ENCODE measurements around the gene CENPQ.

The CENPQ gene

DNA sequence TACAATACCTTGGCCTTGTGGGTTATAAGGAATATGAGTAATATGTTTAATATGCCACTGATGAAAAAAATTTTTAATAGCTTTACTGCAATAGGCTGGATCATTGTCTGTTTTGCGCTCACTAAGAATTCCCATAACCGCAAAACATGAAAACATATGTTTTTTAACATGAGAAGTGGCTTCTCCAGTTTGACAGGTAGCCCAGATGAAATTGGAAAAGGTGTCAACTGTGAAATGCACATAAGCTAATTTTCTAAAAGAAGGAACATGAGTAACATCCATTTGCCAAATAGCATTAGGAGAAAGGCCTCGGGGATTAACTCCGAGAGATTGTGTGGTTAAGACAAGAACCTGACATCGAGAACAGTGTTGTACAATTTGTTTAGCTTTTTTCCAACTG is 41.5 kb downstream of the CENPQ start:
- DNase-seq (ENCODE audit: low read depth in 2 of 2) = no peak

DNA sequence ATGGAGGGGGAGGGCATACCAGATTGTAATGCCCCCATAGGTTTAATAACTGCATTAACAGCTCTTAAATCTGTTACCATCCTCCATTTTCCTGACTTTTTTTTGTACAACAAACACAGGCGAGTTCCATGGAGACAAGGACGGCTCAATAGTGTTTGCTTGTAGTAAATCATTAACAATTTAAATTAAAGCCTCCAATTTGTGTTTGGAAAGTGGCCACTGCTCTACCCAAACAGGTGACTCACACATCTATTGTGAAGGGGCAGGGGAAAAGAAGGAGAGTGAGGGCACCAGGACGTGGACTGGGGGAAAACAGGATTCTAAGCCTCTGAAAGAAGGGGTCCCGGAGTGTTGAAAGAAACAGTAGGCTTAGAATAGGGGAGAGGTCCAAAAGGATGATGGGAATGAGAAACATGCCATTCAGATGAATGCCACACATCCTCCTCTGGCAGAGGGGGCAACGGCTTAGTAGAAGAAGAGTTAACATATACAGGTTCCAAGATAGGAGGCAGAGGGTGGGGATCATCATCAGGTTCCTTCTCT is 43.5 kb downstream of the CENPQ start:
- no peak for DNase-seq (ENCODE audit: low read depth in 2 of 2)

DNA sequence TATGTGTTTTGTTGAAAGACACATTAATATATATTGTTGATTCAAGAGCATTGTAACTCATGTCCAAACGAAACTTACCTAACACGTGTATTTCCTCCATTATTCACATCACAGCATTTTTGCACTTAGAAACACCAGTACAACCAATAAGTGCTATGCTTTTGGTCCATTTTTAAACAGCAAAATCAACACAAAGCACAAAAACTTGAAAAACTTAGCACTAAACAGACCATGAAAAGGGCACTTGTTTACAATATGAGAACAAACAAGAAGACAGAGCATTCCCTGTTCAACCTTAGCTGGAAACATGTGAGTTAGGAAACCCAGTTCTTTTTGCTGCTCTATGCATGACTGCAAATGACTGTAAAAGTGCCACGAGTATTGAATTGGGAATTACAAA is 46.2 kb downstream of the CENPQ start:
- no peak for DNase-seq (ENCODE audit: low read depth in 2 of 2)

DNA sequence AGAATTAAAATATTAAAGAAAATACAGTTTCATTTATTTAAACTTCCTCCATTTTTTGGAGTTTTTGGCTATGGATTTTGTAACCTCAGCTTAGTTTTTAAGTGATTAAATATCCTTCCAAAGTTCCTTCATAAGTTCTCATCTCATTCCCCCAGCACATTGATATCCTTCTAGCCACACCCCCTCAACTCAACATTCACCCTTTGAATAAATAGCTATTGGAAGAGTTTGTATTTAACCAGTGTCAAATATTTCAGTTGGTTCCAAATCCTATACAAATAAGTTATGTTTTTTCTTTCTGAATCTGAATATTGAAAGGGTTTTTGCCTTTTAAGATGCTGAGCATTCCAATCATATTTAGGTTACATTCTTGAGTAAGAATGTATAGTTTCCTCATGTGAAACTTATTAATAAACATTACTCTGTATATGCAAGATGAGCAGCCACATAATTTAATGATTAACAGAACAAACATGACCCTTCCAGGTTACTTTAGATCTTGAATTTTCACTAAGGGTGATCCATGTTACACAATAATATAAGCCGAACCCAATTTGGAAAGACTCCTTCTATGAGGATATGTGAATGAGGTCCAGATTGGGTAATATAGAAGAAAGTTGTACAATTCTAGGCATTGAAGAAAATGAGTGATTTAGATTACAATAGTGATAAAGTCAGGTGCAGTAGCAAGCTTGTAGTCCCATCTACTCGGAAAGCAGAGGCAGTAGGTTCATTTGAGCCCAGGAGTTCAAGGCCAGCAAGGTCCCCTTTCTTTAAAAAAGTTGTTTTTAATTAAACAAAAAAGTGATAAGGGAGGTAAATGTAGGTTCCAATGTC is 50.2 kb downstream of the CENPQ start:
- DNase-seq (ENCODE audit: low read depth in 2 of 2) = no peak

DNA sequence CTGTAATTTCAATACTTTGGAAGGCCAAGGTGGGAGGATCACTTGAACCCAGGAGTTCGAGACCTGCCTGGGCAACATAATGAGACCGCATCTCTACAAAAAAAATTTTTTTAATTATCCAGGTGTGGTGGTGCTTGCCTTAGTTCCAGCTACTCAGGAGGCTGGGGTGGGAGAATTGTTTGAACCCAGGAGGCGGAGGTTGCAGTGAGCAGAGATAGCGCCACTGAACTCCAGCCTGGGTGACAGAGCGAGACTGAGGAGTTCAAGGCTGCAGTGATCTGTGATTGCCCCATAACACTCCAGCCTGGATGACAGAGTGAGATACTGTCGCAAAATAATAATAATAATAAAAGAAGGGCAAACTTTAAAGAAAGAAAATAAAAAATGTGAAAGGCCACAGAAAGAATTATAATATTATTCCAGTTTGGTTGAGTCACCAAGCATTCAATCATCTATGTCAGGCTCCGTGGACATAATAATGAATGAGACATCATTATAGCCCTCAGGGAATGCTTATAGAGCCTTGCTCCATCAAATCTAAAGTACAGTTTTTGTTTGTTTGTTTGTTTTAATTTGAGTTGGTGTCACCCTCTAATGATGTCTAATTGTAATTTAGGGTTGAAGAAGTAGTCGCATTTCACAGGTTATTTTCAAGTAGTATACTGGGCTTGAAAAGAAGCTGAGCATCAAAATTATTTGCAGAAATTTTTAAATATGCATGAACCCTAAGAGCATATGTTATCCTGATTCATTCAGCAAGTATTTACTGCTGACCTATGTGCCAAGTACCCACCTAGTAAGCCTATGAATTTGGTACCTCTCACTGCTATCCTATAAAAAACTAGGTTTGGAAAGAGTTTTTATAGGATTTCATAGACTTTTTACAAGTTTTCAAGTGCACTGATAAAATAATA is 51.7 kb downstream of the CENPQ start:
- no peak for DNase-seq (ENCODE audit: low read depth in 2 of 2)

DNA sequence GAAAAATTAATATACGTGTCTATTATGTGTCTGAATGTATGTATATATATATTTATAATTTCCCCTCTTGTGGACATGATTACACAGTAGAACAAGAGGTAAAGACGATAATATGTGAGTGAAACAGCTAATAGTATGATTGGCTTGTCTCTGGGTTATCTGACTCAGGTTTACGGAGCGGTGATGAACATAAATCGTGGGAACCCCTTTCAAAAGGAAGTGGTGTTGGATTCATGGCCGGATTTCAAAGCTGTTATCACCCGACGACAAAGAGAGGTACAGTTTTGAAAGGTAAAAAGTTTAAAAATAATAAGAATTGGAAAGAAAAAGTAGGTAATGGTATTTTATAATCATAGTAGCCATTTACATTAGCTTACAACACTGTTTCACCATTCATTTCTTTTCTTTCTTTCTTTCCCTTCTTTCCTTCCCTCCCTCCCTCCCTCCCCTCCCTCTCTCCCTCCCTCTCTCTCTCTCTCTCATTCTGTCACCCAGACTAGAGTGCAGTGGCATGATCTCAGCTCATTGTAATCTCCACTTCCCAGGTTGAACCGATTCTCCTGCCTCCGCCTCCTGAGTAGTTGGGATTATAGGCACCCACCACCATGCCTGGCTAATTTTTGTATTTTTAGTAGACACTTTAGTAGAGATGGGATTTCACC is 52.4 kb downstream of the CENPQ start:
- no peak for DNase-seq (ENCODE audit: low read depth in 2 of 2)

DNA sequence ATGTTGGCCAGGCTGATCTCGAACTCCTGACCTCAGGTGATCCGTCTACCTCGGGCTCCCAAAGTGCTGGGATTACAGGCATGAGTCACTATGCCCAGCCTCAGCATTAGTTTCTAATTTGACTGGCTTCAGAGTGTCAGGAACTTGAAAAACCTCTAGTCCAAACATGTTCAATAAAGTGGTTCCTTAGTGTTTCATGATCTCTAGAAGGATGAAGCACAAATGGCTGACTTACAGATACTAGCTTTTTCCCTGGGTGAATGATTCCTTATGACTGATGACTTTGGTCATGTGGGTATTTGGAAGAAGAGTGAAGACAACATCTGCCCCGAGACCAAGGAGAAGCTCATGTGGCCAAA is 53.0 kb downstream of the CENPQ start:
- no peak for DNase-seq (ENCODE audit: low read depth in 2 of 2)

DNA sequence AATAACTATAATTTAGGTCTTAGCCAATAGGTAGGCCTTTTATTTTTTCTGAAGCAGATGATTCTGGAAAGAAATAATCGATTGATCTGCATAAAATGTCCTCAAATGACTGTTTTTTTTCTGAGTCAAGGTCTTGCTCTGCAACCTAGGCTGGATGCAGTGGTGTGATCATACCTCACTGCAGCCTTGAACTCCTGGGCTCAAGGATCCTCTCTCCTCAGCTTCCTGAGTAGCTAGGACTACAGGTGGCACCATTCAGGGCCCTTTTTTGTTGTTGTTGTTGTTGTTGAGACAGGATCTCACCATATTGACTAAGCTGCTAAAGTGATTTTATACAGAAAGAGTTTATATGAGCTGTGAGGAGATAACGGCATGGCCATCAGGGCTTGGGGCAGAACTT is 54.7 kb downstream of the CENPQ start:
- no peak for DNase-seq (ENCODE audit: low read depth in 2 of 2)

DNA sequence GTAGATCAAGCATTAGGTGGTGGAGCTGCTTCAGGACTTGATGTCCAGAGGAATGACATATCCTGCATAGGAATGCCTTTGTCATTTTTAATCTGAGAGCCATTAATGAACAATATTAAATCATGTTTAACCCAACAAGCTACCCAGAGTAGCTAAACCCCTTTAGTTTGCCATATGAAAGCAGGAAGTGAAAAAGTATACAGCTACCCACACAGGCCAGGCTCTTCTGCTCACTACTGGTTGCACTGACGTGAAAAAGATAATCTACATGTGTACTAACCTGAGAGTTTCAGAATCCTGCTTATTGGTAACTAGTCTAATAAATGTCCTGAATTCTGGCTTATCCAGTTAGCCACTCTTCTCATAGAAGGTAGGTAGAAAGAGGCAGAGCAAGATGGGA is 56.5 kb downstream of the CENPQ start:
- DNase-seq (ENCODE audit: low read depth in 2 of 2) = no peak

DNA sequence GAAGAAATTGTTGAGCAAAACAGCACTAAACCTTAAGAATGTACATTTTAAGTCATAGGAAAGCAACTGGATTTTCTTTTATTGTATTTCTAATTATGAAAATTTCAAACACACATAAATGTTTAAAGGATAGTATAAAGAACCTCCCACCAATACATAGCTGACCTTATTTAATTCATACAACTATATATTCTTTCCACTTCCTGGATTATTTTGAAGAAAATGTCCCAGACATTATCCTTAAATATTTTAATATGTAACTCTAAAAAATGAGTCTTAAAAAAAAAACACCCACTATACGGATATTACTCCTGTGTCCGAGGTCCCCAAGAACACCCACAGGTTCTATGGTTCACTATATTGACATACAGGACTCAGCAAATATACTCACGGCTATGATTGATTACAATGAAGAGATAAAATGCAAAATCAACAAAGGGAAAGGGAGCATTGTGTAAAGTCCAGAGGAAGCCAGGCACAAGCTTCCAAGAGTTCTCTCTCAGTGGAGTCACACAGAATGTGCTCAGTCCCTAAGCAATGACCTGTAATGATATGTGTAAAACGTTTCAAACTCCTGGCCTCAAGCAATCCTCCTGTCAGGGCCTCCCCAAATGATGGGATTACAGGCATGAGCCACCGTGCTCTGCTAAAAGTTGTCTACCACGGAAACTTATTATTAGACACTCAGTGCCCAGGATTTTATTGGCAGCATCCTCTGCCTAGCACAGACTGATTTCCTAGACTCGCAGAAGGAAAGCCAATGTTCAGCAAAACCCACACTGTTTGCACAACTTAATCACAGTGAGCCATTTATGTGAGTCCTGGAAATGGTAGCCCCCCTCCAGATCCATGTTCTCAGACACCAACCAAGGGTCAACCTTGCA is 59.8 kb downstream of the CENPQ start:
- DNase-seq (ENCODE audit: low read depth in 2 of 2) = no peak

DNA sequence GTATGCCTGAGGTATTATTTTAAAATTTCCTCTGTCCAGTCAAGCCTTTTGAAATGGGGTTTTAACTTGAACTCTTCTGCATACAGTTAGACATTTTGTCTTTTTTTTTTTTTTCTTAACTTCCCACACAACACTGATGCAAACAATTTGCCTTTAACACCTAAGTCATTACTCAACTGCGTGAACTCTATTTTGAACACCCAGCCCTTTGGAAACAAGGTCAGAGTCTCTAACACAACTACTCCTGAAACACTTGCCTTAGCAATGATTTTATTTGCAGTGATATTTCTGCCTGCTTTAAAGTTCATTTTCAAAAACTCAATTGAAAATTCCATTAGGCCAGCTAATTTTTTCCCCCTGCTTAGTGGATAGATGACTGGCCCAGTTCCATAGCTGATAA is 60.7 kb downstream of the CENPQ start:
- DNase-seq (ENCODE audit: low read depth in 2 of 2) = no peak

DNA sequence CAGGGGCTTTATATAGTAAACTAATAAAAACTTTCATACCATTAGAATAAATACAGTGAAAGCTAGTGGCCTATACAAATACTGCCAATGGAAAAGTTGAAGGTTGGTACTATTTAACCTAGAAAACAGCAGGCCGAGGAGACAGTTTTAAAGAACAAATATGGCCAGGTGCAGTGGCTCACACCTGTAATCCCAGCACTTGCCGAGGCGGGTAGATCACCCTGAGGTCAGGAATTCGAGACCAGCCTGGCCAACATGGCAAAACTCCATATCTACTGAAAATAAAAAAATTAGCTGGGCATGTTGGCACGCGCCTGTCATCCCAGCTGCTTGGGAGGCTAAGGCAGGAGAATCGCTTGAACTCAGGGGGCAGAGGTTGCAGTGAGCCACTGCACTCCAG is 61.4 kb downstream of the CENPQ start:
- no peak for DNase-seq (ENCODE audit: low read depth in 2 of 2)

DNA sequence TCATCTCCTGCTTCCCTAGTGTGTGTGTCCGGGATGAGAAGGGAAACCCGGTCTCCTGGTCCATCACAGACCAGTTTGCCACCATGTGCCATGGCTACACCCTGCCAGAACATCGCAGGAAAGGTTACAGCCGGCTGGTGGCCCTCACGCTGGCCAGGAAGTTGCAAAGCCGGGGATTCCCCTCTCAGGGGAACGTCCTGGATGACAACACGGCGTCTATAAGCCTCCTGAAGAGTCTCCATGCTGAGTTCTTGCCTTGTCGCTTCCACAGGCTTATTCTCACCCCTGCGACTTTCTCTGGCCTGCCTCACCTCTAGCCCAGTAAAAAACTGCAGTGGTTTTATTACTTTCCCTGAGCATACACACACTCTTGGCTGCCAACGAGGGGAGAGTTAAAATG is 63.4 kb downstream of the CENPQ start:
- no peak for DNase-seq (ENCODE audit: low read depth in 2 of 2)

DNA sequence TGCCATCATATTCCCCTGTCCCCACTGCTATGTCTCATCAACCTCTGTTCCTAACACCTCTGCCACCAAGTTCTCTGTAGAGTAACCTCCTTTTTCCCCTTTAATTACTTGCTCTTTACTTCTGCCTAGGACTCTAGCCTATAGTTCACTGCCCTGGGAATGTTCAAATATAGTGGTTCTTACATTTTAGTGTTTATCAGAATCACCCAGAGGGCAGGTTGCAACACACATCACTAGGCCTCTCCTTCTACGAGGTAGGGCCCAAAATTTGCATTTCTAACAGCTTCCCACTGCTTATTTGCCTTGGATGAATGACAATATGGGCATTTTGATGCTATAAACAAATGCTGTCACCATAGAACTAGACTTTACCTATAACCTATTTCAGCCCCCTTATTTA is 64.2 kb downstream of the CENPQ start:
- DNase-seq (ENCODE audit: low read depth in 2 of 2) = no peak

DNA sequence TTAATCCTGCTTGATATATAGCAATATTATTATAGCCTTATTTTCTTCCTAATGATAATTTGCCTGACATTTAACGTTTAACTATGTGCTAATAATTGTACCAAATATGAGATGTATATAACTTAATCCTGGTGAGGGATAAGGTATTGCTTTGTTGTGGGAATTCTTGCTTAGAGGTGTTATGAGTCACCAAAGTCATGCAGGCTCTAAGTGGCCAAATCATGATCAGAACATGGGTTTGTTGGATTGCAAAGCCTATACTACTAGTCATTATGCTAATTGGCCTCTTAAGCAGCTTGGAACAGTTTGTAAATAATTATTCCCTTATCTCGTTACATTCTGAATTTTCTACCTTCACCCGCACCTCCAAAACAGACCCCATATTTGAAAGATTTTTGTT is 65.4 kb downstream of the CENPQ start:
- no peak for DNase-seq (ENCODE audit: low read depth in 2 of 2)

DNA sequence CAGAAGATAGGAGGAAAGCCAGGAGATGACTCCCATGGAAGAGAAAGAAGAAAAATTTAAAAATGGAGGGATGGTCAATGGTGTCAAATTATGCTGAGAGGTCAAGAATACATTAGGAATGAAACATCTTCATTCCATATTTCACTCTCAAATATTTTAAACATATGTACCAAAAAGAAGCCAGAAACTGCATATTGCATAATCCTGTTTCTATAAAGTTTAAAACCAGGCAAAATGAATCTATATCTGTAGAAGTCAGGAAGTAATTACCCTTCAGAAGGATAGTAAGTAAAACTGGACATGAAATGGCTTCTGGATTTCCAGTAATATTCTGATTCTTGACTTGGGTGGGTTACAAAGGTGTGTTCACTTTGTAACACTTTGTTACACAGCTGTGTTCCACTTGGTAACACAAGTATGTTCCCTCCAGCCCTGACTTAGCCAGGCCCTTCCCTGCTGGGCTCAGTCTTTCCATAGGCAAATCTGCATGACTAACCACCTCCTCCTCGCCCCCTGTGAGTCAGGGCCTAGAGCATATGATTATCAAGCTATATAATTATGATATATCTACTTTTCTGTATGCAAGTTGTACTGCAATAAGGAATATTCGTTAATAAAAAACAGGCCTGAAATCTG is 67.1 kb downstream of the CENPQ start:
- no peak for DNase-seq (ENCODE audit: low read depth in 2 of 2)

DNA sequence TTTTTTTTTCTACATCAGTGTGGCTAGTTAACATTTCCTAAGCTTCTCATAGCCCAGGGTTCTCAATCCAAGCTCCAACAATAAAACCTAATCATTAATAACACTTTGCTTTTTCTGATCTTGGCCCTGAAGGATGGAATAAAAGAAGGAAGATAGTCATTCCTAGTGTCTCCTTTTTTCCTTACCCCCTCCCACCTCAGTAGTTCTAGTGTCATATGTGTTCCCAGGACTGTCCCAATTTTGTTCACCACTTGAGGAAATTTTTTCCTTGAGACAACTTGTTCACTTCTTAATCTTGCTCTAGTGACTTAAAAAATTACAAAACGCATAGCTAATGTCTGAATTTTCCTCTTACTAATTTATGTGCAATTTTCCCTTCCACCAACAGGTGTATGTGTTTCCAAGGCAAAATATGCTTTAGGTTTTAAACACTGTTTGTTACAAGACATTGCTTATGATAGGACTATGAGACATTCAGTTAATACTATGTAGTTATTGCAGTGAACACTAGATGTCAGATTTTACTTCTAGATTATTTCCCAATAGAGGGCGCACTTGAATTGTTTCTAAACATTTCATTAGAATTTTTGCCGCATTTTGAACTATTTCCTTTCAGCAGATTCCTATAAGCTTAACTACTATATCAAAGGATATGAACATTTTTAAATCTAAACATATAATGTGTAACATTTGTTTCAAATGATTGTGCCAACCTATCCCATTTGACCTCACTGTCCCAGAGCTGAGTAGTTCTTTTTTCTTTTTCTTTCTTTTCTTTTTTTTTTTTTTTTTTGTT is 68.8 kb downstream of the CENPQ start:
- no peak for DNase-seq (ENCODE audit: low read depth in 2 of 2)

DNA sequence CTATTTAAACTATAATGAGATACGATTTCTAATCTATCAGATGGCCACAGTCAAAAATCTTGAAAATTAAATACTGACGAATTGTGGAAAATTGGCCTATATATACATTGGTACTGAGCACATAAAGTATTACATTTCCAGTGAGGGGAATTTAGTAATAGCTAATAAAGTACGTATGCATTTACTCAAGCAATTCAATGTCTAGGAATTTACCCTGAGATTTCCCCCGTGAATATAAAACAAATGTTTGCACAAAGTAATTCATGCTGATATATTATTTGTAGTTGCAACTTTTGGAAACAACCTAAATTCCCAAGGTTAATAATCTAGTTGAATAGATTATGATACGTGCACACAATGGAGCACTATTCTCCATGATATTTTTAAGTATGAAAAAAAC is 72.6 kb downstream of the CENPQ start:
- no peak for DNase-seq (ENCODE audit: low read depth in 2 of 2)

DNA sequence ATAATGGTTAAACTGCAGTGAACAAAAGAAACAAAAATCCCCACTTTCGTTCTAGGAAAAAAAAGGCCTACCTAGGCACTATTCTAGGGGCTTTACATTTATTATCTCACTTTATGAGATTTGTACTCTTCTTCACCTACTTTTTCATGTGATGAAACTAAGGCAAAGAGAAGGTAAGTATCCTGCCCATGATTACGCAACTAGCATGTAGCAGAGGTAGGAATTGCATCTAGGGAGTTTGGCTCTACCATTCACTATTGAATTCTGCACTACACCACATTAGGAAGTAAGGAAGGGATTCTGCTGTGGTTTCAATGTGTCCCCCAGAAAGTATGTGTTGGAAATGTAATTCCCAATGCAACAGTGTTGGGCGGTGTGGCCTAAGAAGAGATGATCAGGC is 75.9 kb downstream of the CENPQ start:
- DNase-seq (ENCODE audit: low read depth in 2 of 2) = no peak

DNA sequence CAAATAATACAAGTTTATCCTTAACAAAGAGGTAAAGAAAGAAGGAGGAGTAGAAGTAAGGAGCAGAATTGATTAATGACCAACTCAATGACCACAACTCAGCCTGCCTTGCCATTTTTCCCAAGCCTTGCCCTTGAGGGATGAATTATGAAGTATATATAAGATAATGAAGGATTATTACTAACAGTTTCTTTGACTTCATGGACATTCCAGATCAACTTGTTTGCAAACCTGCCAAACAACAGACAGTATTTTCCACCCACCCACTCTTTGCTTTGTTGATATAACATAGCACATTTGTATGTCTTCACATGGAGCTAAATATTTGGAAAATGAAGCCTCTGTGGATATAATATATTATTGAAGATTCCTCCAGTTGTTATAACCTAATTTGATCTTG is 77.4 kb downstream of the CENPQ start:
- no peak for DNase-seq (ENCODE audit: low read depth in 2 of 2)

All from activated CD8-positive, alpha-beta memory T cell treated with anti-CD3 and anti-CD28 coated beads for 4 hours (primary cell).